Nephron progenitor cell (in vitro differentiated cells): Measurements from ENCODE around the gene FERMT2.

ENCODE experiments used
- DNase-seq: peaks from one replicate; pipeline ENCODE4 v3.0.0; 2021
- H3K27ac Mint-ChIP-seq: 2 replicates; pipeline ENCODE4 v1.8.0; 2021; ENCODE audit warnings: mild to moderate bottlenecking, moderate library complexity, mixed read lengths
- H3K27me3 Mint-ChIP-seq: 2 replicates; pipeline ENCODE4 v1.8.0; 2021; ENCODE audit warnings: mild to moderate bottlenecking, low read depth, mixed read lengths; ENCODE audit not compliant: poor library complexity
- H3K36me3 Mint-ChIP-seq: 2 replicates; pipeline ENCODE4 v1.8.0; 2021; ENCODE audit warnings: low read depth, mixed read lengths
- H3K4me1 Mint-ChIP-seq: 2 replicates; pipeline ENCODE4 v1.8.0; 2021; ENCODE audit warnings: mixed read lengths
- H3K4me3 Mint-ChIP-seq: 2 replicates; pipeline ENCODE4 v1.8.0; 2021; ENCODE audit warnings: mild to moderate bottlenecking, moderate library complexity, mixed read lengths
- H3K9me3 Mint-ChIP-seq: 2 replicates; pipeline ENCODE4 v1.8.0; 2021; ENCODE audit warnings: mild to moderate bottlenecking, moderate library complexity, mixed read lengths
- CTCF ChIP-seq: fragments of 200-600 bp; sonication (generic); IDR thresholded peaks from 2 replicates; pipeline ENCODE4 v1.5.0; 2021; ENCODE audit warnings: antibody characterized with exemption

Gene FERMT2

GRCh38 chr14:52827426-52827825 is 123.4 kb downstream of the FERMT2 start:
- Mint-ChIP-seq H3K4me3 (no peak overlapping the region), H3K27ac (no peak overlapping the region), H3K4me1 (peaks cover 28% of the 10 kb centered on the region), H3K9me3 (no peaks in the 10 kb centered on the region), H3K36me3 (no peaks in the 10 kb centered on the region), H3K27me3 (no peaks in the 10 kb centered on the region)
- TF ChIP-seq CTCF: no peak
- no peak for DNase-seq

- no peaks in the 10 kb centered on the region for H3K36me3 Mint-ChIP-seq
- no peak overlapping the region for H3K4me3 Mint-ChIP-seq
- no peaks in the 10 kb centered on the region for H3K9me3 Mint-ChIP-seq
- no peak for DNase-seq
- TF ChIP-seq CTCF: no peak
- no peak overlapping the region for H3K27ac Mint-ChIP-seq
- H3K27me3 Mint-ChIP-seq: no peaks in the 10 kb centered on the region
- H3K4me1 Mint-ChIP-seq: peaks cover 12% of the 10 kb centered on the region
Observed at GRCh38 chr14:52825085-52825484, 125.8 kb downstream of the FERMT2 start.

- peaks cover 8% of the 10 kb centered on the region for H3K4me1 Mint-ChIP-seq
- DNase-seq: no peak
- TF ChIP-seq CTCF: no peak
- no peak overlapping the region for H3K4me3 Mint-ChIP-seq
- H3K36me3 Mint-ChIP-seq: no peaks in the 10 kb centered on the region
- H3K27me3 Mint-ChIP-seq: no peaks in the 10 kb centered on the region
- H3K9me3 Mint-ChIP-seq: no peaks in the 10 kb centered on the region
- H3K27ac Mint-ChIP-seq: no peak overlapping the region
Observed at GRCh38 chr14:52824462-52824861, 126.4 kb downstream of the FERMT2 start.

GRCh38 chr14:52821805-52822250 is 129.0 kb downstream of the FERMT2 start:
- no peak for DNase-seq
- Mint-ChIP-seq H3K4me3 (no peak overlapping the region), H3K9me3 (no peaks in the 10 kb centered on the region), H3K27ac (no peak overlapping the region), H3K4me1 (no peaks in the 10 kb centered on the region), H3K36me3 (no peaks in the 10 kb centered on the region), H3K27me3 (no peaks in the 10 kb centered on the region)
- no peak for TF ChIP-seq CTCF

- Mint-ChIP-seq H3K36me3 (no peaks in the 10 kb centered on the region), H3K27ac (no peak overlapping the region), H3K4me3 (no peak overlapping the region), H3K27me3 (no peaks in the 10 kb centered on the region), H3K9me3 (no peaks in the 10 kb centered on the region), H3K4me1 (no peaks in the 10 kb centered on the region)
- TF ChIP-seq CTCF: no peak
- DNase-seq: no peak
Observed at GRCh38 chr14:52808101-52808500, 142.7 kb downstream of the FERMT2 start.
